ENCODE data around the gene CDK11A.

DNA sequence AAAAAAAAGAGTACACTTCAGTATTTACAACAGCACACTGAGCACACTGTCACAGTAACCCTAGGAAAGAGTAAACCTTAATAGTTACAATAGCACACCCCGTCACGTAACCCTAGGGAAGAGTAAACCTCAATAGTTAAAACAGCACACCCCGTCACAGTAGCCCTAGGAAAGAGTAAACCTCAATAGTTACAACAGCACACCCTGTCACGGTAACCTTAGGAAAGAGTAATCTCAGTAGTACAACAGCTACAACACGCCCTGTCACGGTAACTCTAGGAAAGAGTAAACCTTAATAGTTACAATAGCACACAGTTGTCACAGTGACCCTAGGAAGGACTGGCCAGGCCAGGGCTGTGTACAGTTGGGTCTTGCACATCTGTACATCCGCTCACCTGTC lies 3.0 kb downstream of the CDK11A start:
- no peak for TF ChIP-seq EZH2 (IDR thresholded peaks at IDR 0.05; ENCODE audit: borderline replicate concordance, low read depth, low read length, severe bottlenecking)
- TF ChIP-seq, protein P1, sequence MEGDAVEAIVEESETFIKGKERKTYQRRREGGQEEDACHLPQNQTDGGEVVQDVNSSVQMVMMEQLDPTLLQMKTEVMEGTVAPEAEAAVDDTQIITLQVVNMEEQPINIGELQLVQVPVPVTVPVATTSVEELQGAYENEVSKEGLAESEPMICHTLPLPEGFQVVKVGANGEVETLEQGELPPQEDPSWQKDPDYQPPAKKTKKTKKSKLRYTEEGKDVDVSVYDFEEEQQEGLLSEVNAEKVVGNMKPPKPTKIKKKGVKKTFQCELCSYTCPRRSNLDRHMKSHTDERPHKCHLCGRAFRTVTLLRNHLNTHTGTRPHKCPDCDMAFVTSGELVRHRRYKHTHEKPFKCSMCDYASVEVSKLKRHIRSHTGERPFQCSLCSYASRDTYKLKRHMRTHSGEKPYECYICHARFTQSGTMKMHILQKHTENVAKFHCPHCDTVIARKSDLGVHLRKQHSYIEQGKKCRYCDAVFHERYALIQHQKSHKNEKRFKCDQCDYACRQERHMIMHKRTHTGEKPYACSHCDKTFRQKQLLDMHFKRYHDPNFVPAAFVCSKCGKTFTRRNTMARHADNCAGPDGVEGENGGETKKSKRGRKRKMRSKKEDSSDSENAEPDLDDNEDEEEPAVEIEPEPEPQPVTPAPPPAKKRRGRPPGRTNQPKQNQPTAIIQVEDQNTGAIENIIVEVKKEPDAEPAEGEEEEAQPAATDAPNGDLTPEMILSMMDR (IDR thresholded peaks at IDR 0.05; ENCODE audit: borderline replicate concordance, extremely low read depth, low read length, poor library complexity, severe bottlenecking) = no peak
